Right lobe of liver (tissue), 6 donors: ENCODE data around the gene TADA2B. TPM values are rescaled to one million over a fixed set of nuclear protein-coding genes. Genes with fewer than 3 reads are reported as not detected.

Experiments used
- ATAC-seq, 4 donors: fragments of 200-7000 bp; cut with Tn5 transposase; one replicate each; pipeline ENCODE4 v1.9.1; 2020; ENCODE audit warnings: mild to moderate bottlenecking in 4 of 4, moderate library complexity in 4 of 4
- DNase-seq, 3 donors: peaks; one replicate each; pipeline ENCODE4 v3.0.0-alpha.2; 2020
- H3K27ac ChIP-seq, 3 donors: fragments of 200-600 bp; one replicate each; pipeline ENCODE4 v1.8.0; 2022
- H3K27me3 ChIP-seq, 2 donors: fragments of 200-600 bp; one replicate each; pipeline ENCODE4 v1.8.0; 2022
- H3K36me3 ChIP-seq, 4 donors: fragments of 200-600 bp; sonication (generic) in 1 of 4; one replicate each; pipeline versions ENCODE4 v1.5.1 to v1.8.0; 2017 to 2022; ENCODE audit warnings: control low read depth in 1 of 4
- H3K4me1 ChIP-seq, 4 donors: fragments of 200-600 bp; sonication (generic) in 1 of 4; one replicate each; pipeline versions ENCODE4 v1.5.1 to v1.8.0; 2017 to 2022; ENCODE audit warnings: control low read depth in 1 of 4
- H3K4me3 ChIP-seq, 3 donors: fragments of 200-600 bp; one replicate each; pipeline ENCODE4 v1.8.0; 2022
- H3K9me3 ChIP-seq, 4 donors: fragments of 200-600 bp; sonication (generic) in 1 of 4; one replicate each; pipeline versions ENCODE4 v1.5.1 to v1.8.0; 2017 to 2022; ENCODE audit warnings: control low read depth in 1 of 4
- CTCF ChIP-seq, 4 donors: fragments of 200-600 bp in 3 of 4; fragments of 450-650 bp in 1 of 4; IDR thresholded peaks; one replicate each; pipeline versions ENCODE4 v1.5.1 to v1.8.0; 2016 to 2022; ENCODE audit warnings: antibody characterized with exemption in 4 of 4, mild to moderate bottlenecking in 2 of 4
- POLR2A ChIP-seq: fragments of 450-650 bp; IDR thresholded peaks from one replicate; pipeline ENCODE4 v1.6.1; 2017; ENCODE audit warnings: antibody characterized with exemption, mild to moderate bottlenecking
- WGBS: methylation state at CpG from one replicate; pipeline ENCODE4 v1.1.6; 2018; ENCODE audit warnings: low coverage, low lambda C conversion rate; ENCODE audit not compliant: insufficient coverage; ENCODE audit errors: missing lambda C conversion rate; 5-methylcytosine and 5-hydroxymethylcytosine counted together
- intact Hi-C, 2 donors: fragments of 100-400 bp; cut with DNase I; formaldehyde crosslinking; loops; one replicate each; pipeline versions ENCODE4 v1.11.2 to v1.14.1; 2022
- total RNA-seq, 6 experiments: library from RNA; depleted of rRNA in 2 of 6; stranded (reverse); fragments of >200 nt in 2 of 6; fragmentation: NEBNext Ultra II Directional in 3 of 6; extraction: Animal tissue kit (Norgen Biotek cat#: 25700) in 3 of 6; gene quantifications; one replicate each; pipeline versions ENCODE4 v1.1.0 to v1.2.4, GENCODE V29; 2016 to 2023
- donor health status: DM: no; HTN: yes; CAD: no.
- donor health status: DM: no; HTN: no; CAD: no.
- donor health status: DM: no; HTN: no; CAD: no.
- donor health status: DM: no; HTN: yes; CAD: no.
- donor health status: DM: no; HTN: yes; CAD: no.

TADA2B gene
- total RNA-seq, 6 experiments from 2014 or later: 12.1 to 16.3 (median 14.0) TPM

- no peak for TF ChIP-seq CTCF (IDR thresholded peaks at IDR 0.05)
- no peak for TF ChIP-seq POLR2A
- DNase-seq (no peak), ATAC-seq (no peak)
- H3K27me3 ChIP-seq: no peaks in the 10 kb centered on the region
- H3K4me1 ChIP-seq: peaks cover 0 to 26% (median 12%) of the 10 kb centered on the region in 4 donors
- H3K4me3 ChIP-seq: no peak overlapping the region
- no peaks in the 10 kb centered on the region for H3K9me3 ChIP-seq
- WGBS: 90% methylated on average over 11 of the region's 19 CpGs
- H3K27ac ChIP-seq: no peak overlapping the region
- no peaks in the 10 kb centered on the region for H3K36me3 ChIP-seq
- intact Hi-C loops: no loop called here
These were observed 1.9 kb upstream of the TADA2B start for GRCh38 chr4:7041246-7041645.

- H3K36me3 ChIP-seq: no peaks in the 10 kb centered on the region
- intact Hi-C loops: no loop called here
- ATAC-seq: no peak
- no peak overlapping the region for H3K27ac ChIP-seq
- 29% methylated on average over 24 of the region's 42 CpGs for WGBS
- peaks cover 0 to 29% (median 14%) of the 10 kb centered on the region in 4 donors for H3K4me1 ChIP-seq
- TF ChIP-seq POLR2A: no peak
- TF ChIP-seq CTCF (IDR thresholded peaks at IDR 0.05): no peak
- H3K9me3 ChIP-seq: no peaks in the 10 kb centered on the region
- no peak for DNase-seq
- H3K4me3 ChIP-seq: peak overlapping the region; percentile 72 to 77 (median 75)
- no peaks in the 10 kb centered on the region for H3K27me3 ChIP-seq
These were observed 1.2 kb upstream of the TADA2B start for GRCh38 chr4:7041801-7042502.

- Histone ChIP-seq H3K4me1 (peaks cover 0 to 29% (median 14%) of the 10 kb centered on the region in 4 donors), H3K4me3 (peak overlapping the region; percentile 72 to 77 (median 75)), H3K36me3 (no peaks in the 10 kb centered on the region), H3K27ac (peak overlapping the region in 2 of 3 donors; percentile 30 to 39), H3K27me3 (no peaks in the 10 kb centered on the region), H3K9me3 (no peaks in the 10 kb centered on the region)
- ATAC-seq (peak; percentile 92 to 95 (median 94)), DNase-seq (peak; percentile 98)
- intact Hi-C loops: no loop called here
- TF ChIP-seq POLR2A (no peak), CTCF (IDR thresholded peaks at IDR 0.05) (peak; percentile 25 to 74 (median 48))
- WGBS: 0% methylated on average over 8 of the region's 90 CpGs
These were observed 479 bp upstream of the TADA2B start for GRCh38 chr4:7042503-7043283.

GRCh38 chr4:7044137-7044930, 1.2 kb downstream of the TADA2B start:
- Histone ChIP-seq H3K9me3 (no peaks in the 10 kb centered on the region), H3K27ac (peak overlapping the region; percentile 75 to 91 (median 78)), H3K4me1 (peaks cover 0 to 31% (median 15%) of the 10 kb centered on the region in 4 donors), H3K27me3 (no peaks in the 10 kb centered on the region), H3K4me3 (peak overlapping the region; percentile 79 to 95 (median 93)), H3K36me3 (no peaks in the 10 kb centered on the region)
- TF ChIP-seq CTCF (IDR thresholded peaks at IDR 0.05): no peak
- no peak for TF ChIP-seq POLR2A
- peak; percentile 2 to 19 (median 6) for ATAC-seq
- peak in 1 of 3 donors; percentile 55 for DNase-seq
- WGBS: 10% methylated on average over 12 of the region's 29 CpGs
- intact Hi-C loops: no loop called here
